ENCODE data around the gene CEACAM1. TPM values are rescaled to one million over a fixed set of nuclear protein-coding genes. Genes with fewer than 3 reads are reported as not detected.
"Not testable (repeated sequence)": the region's sequence is repeated elsewhere in the genome, so short reads cannot be mapped to it uniquely, and the experiment has no call there.

The CEACAM1 gene
- total RNA-seq, 4 donors from 2014 or later, result 2.4 to 36.9 (median 23.0) TPM

- TF ChIP-seq, protein P1, sequence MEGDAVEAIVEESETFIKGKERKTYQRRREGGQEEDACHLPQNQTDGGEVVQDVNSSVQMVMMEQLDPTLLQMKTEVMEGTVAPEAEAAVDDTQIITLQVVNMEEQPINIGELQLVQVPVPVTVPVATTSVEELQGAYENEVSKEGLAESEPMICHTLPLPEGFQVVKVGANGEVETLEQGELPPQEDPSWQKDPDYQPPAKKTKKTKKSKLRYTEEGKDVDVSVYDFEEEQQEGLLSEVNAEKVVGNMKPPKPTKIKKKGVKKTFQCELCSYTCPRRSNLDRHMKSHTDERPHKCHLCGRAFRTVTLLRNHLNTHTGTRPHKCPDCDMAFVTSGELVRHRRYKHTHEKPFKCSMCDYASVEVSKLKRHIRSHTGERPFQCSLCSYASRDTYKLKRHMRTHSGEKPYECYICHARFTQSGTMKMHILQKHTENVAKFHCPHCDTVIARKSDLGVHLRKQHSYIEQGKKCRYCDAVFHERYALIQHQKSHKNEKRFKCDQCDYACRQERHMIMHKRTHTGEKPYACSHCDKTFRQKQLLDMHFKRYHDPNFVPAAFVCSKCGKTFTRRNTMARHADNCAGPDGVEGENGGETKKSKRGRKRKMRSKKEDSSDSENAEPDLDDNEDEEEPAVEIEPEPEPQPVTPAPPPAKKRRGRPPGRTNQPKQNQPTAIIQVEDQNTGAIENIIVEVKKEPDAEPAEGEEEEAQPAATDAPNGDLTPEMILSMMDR (IDR thresholded peaks at IDR 0.05), result no peak
- ATAC-seq (ENCODE audit: low FRiP score) (no peak), DNase-seq (ENCODE audit: low spot score) (no peak)
Observed at GRCh38 chr19:42487032-42487797, 41.1 kb downstream of the CEACAM1 start.

GRCh38 chr19:42485036-42485435 lies 43.2 kb downstream of the CEACAM1 start:
- DNase-seq (ENCODE audit: low spot score); ATAC-seq (ENCODE audit: low FRiP score): not testable (repeated sequence)

GRCh38 chr19:42480335-42481095 lies 47.8 kb downstream of the CEACAM1 start:
- TF ChIP-seq, protein P1 (IDR thresholded peaks at IDR 0.05), result no peak
- no peak for DNase-seq (ENCODE audit: low spot score)
- no peak for ATAC-seq (ENCODE audit: low FRiP score)

- ATAC-seq (ENCODE audit: low FRiP score), result no peak
- TF ChIP-seq, protein P1 (IDR thresholded peaks at IDR 0.05), result no peak
- no peak for DNase-seq (ENCODE audit: low spot score)
Observed at GRCh38 chr19:42479736-42480135, 48.5 kb downstream of the CEACAM1 start.

DNA sequence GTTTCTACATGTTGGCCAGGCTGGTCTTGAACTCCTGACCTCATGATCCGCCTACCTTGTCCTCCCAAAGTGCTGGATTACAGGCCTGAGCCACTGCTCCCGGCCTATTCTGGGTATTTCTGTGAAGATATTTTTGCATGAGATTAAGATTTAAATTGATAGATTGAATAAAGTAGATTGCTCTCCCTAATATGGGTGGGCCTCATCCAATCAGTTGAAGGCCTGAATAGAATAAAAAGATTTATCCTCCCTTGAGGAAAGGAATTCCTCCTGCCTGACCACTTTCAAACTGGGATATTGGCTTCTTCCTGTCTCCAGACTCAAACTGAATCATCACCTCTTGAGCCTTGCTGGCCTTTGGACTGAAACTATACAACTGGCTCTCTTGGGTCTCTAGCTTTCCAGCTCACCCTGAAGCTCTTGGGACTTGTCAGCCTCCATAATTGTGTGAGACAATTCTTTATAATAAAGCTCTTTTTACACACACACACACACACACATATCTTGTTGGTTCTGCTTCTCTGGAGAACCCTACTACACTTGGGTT lies 49.4 kb downstream of the CEACAM1 start:
- DNase-seq (ENCODE audit: low spot score) (no peak), ATAC-seq (ENCODE audit: low FRiP score) (no peak)
- TF ChIP-seq, protein P1 (IDR thresholded peaks at IDR 0.05), result no peak

- DNase-seq (ENCODE audit: low spot score) (no peak), ATAC-seq (ENCODE audit: low FRiP score) (no peak)
- TF ChIP-seq, protein P1 (IDR thresholded peaks at IDR 0.05), result no peak
Observed at GRCh38 chr19:42477933-42478332, 50.3 kb downstream of the CEACAM1 start.

GRCh38 chr19:42477117-42477516 lies 51.2 kb downstream of the CEACAM1 start:
- no peak for ATAC-seq (ENCODE audit: low FRiP score)
- DNase-seq (ENCODE audit: low spot score), result no peak

More at GRCh38 chr19:42477117-42477516, 51.2 kb downstream of the CEACAM1 start:
- TF ChIP-seq, protein P1 (IDR thresholded peaks at IDR 0.05), result no peak

Measured in omental fat pad (tissue), 4 donors.